CD4-positive, CD25-positive, alpha-beta regulatory T cell (primary cell): Measurements from ENCODE around the gene PSORS1C1. TPM values are rescaled to one million over a fixed set of nuclear protein-coding genes. Genes with fewer than 3 reads are reported as not detected.

Experiments
- ATAC-seq, 2 donors: fragments of 150-1000 bp; cut with Tn5 transposase; one replicate each; pipeline ENCODE4 v1.10.0; 2021; ENCODE audit warnings: low read depth in 2 of 2, moderate number of reproducible peaks in 2 of 2, moderate library complexity in 1 of 2
- DNase-seq, 3 donors: peaks; one replicate each; pipeline versions ENCODE4 v3.0.0 to v3.0.0-alpha.2; 2012 to 2022; ENCODE audit warnings: mixed read lengths in 1 of 3
- H3K27ac ChIP-seq: one replicate; pipeline ENCODE4 v1.7.0; 2013; ENCODE audit warnings: mild to moderate bottlenecking, low read length; ENCODE audit not compliant: insufficient read depth, poor library complexity, severe bottlenecking
- H3K27me3 ChIP-seq: one replicate; pipeline ENCODE4 v1.7.0; 2013; ENCODE audit warnings: low read length; ENCODE audit not compliant: control insufficient read depth, insufficient read depth
- H3K36me3 ChIP-seq: one replicate; pipeline ENCODE4 v1.7.0; 2013; ENCODE audit warnings: mild to moderate bottlenecking, low read length, moderate library complexity; ENCODE audit not compliant: control insufficient read depth, insufficient read depth
- H3K4me1 ChIP-seq: 2 replicates; pipeline ENCODE4 v1.7.0; 2013; ENCODE audit warnings: mild to moderate bottlenecking, low read length; ENCODE audit not compliant: insufficient read depth, control insufficient read depth, poor library complexity, severe bottlenecking
- H3K4me3 ChIP-seq: one replicate; pipeline ENCODE4 v1.7.0; 2013; ENCODE audit warnings: low read depth, mild to moderate bottlenecking, low read length, moderate library complexity
- H3K9me3 ChIP-seq, 2 experiments: 1 replicate in 1 of 2; 2 replicates in 1 of 2; pipeline ENCODE4 v1.7.0; 2013; ENCODE audit warnings: low read length in 2 of 2, mild to moderate bottlenecking in 1 of 2, moderate library complexity in 1 of 2; ENCODE audit not compliant: control insufficient read depth in 2 of 2
- H3K27ac Mint-ChIP-seq, 3 donors: one replicate each; pipeline ENCODE4 v1.8.0; 2020 to 2022; ENCODE audit warnings: mild to moderate bottlenecking in 3 of 3, mixed read lengths in 3 of 3, moderate library complexity in 2 of 3
- H3K27me3 Mint-ChIP-seq: one replicate; pipeline ENCODE4 v1.8.0; 2022; ENCODE audit warnings: mild to moderate bottlenecking, mixed read lengths
- H3K36me3 Mint-ChIP-seq: one replicate; pipeline ENCODE4 v1.8.0; 2020; ENCODE audit warnings: mixed read lengths
- H3K4me1 Mint-ChIP-seq, 4 donors: one replicate each; pipeline ENCODE4 v1.8.0; 2020 to 2022; ENCODE audit warnings: mixed read lengths in 4 of 4, mild to moderate bottlenecking in 1 of 4
- H3K4me3 Mint-ChIP-seq, 4 donors: one replicate each; pipeline ENCODE4 v1.8.0; 2020 to 2022; ENCODE audit warnings: mild to moderate bottlenecking in 4 of 4, mixed read lengths in 4 of 4, moderate library complexity in 3 of 4
- H3K9me3 Mint-ChIP-seq, 7 donors: one replicate each; pipeline ENCODE4 v1.8.0; 2020 to 2022; ENCODE audit warnings: mixed read lengths in 7 of 7, mild to moderate bottlenecking in 3 of 7, moderate library complexity in 2 of 7
- polyA plus RNA-seq, 4 donors: library from polyadenylated mRNA; unstranded; fragments of 300-500 nt; fragmentation: Illumina TruSeq; gene quantifications; one replicate each; pipeline ENCODE4 v1.2.3, GENCODE V29; 2021
- total RNA-seq: library from RNA; stranded (reverse); gene quantifications from one replicate; pipeline ENCODE4 v1.2.3, GENCODE V29; 2022

PSORS1C1 gene
- total and polyA plus RNA-seq, 5 donors from 2014 or later: not detected

DNA sequence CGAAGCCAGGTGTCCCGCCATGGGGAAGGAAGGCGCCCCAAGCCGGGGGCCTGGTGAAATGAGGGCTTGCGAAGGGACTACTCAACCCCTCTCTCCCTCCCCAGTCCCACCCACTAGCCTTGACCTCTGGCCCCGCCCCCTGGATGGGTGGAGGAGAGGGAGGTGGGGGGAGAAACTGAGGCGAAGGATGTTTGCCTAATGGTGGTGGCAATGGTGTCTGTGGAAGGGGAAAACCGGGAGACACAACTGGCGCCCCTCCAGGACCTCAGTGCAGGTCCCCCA is 55.9 kb downstream of the PSORS1C1 start, which contains the start of gene POU5F1:
TSS of gene POU5F1 (minus strand) at position 83 of the 282 bp plus-strand sequence. CDS start at position 21, 62 bp downstream.
- H3K4me1 Mint-ChIP-seq: peaks cover 0 to 5% (median 3%) of the 10 kb centered on the region in 4 donors
- Histone ChIP-seq H3K27me3 (no peaks in the 10 kb centered on the region), H3K9me3 (no peaks in the 10 kb centered on the region), H3K4me3 (no peak within 1 kb of the TSS), H3K4me1 (no peaks in the 10 kb centered on the region), H3K27ac (no peak within 1 kb of the TSS), H3K36me3 (no peaks in the 10 kb centered on the region)
- no peaks in the 10 kb centered on the region for H3K9me3 Mint-ChIP-seq
- H3K4me3 Mint-ChIP-seq: no peak within 1 kb of the TSS
- DNase-seq: no peak
- no peak within 1 kb of the TSS for H3K27ac Mint-ChIP-seq
- no peaks in the 10 kb centered on the region for H3K27me3 Mint-ChIP-seq
- H3K36me3 Mint-ChIP-seq: no peaks in the 10 kb centered on the region
- no peak for ATAC-seq

DNA sequence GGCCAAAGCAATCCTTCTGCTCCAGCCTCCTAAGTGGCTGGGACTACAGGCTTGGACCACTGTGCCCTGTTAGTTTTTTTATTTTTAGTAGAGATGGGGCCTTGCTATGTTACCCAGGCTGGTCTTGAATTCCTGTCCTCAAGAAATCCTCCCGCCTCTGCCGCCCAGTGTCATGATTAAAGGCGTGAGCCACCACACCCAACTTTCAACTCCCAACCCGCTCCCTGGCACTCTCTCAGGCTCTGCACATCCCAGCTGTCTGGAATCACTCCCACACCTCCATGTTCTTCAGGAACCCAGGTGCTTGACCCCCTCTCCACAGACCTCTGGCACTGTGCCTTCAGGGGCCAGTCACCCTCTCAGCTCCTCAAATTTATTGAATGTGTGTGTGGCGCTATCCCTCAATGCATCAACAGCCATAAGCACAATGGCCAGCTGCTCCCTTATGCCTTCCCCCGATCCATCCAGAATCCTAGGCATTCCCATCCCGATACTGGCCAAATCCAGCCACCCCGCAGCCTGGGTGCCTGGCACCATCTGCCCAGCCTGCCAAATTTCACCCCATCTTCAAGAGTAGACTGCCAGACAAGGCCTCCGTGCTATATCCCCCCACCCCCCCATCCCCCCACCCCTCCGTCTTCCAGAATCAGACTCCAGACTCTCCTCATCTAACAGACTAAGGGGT is 56.5 kb downstream of the PSORS1C1 start:
- Mint-ChIP-seq H3K9me3 (no peaks in the 10 kb centered on the region), H3K4me1 (peaks cover 0 to 6% (median 4%) of the 10 kb centered on the region in 4 donors), H3K27ac (no peak overlapping the region), H3K36me3 (no peaks in the 10 kb centered on the region), H3K27me3 (no peaks in the 10 kb centered on the region), H3K4me3 (no peak overlapping the region)
- Histone ChIP-seq H3K27me3 (no peaks in the 10 kb centered on the region), H3K4me3 (no peak overlapping the region), H3K9me3 (no peaks in the 10 kb centered on the region), H3K4me1 (no peaks in the 10 kb centered on the region), H3K36me3 (no peaks in the 10 kb centered on the region), H3K27ac (no peak overlapping the region)
- no peak for ATAC-seq
- DNase-seq: no peak

DNA sequence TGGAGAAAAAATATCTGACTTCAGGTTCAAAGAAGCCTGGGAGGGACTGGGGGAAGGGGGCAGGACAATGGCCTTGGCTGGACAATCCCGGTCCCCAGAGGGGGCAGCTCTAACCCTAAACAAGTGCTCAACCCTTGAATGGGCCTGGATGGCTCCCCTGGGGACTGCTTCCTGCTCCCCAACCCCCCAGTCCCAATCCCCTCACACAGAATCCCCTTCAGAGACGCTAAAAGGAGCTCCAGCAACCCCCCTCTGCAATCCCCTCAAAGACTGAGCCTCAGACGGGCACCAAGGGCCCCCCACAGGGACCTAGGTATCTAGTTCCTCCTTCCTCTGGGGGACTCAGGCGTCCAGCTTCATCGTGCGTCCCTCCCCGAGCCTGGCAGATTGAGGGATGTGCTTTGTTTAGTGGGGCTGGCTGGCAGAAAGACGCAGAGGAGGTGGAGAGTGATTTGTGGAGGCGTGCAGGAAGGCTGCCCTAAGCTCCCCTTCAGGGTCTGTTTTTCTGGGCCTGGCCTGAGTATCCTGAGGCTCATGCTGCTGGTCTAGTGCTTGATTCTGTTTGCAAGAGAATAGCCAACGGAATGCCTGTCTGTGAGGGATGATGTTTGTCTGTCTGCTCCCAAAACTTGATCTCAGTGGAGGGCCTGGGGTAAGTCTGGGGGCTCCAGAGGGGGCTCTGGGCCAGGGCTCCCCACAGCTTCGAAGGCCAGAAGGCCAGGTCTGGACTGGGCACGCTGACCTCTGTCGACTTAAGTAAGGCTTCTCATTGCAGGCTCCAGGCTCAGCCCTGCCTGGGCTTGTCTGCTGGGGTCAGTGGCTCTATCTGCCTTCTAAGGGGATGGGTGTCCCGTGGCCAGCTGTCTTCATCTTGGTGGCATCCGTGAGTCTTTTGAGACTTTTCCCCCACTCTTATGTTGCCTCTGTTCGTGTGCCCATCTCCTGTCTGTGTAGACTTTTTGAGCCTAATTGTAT is 57.6 kb downstream of the PSORS1C1 start:
- Mint-ChIP-seq H3K27ac (no peak overlapping the region), H3K36me3 (no peaks in the 10 kb centered on the region), H3K27me3 (no peaks in the 10 kb centered on the region), H3K4me1 (peaks cover 0 to 5% (median 2%) of the 10 kb centered on the region in 4 donors), H3K4me3 (peak overlapping the region in 1 of 4 donors; percentile 47), H3K9me3 (no peaks in the 10 kb centered on the region)
- H3K36me3 ChIP-seq: no peaks in the 10 kb centered on the region
- no peaks in the 10 kb centered on the region for H3K27me3 ChIP-seq
- H3K4me3 ChIP-seq: no peak overlapping the region
- no peaks in the 10 kb centered on the region for H3K4me1 ChIP-seq
- H3K9me3 ChIP-seq: no peaks in the 10 kb centered on the region
- no peak for ATAC-seq
- H3K27ac ChIP-seq: no peak overlapping the region
- DNase-seq: no peak

DNA sequence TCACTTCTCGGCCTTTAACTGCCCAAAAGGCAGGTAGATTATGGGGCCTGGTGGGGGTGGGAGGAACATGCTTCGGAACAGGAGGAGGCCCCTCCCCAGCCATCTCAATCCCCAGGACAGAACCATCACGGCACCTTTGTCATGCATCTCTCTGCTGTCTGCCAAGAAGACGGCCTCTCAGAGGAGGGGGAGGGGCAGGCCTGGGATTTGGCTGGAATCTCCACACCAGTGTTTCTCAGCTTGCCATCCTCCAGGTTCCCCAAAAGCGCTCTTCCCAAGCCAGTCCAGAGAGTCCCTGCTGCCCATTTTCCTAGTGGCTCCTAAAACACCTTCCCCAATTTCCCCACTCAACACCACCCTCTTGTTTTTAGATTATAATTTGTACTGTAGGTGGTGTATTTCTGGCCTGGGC is 58.4 kb downstream of the PSORS1C1 start:
- Mint-ChIP-seq H3K27ac (no peak overlapping the region), H3K4me1 (peaks cover under 1 to 6% (median 2%) of the 10 kb centered on the region in 4 donors), H3K36me3 (no peaks in the 10 kb centered on the region), H3K27me3 (no peaks in the 10 kb centered on the region), H3K9me3 (no peaks in the 10 kb centered on the region), H3K4me3 (no peak overlapping the region)
- Histone ChIP-seq H3K27me3 (no peaks in the 10 kb centered on the region), H3K9me3 (no peaks in the 10 kb centered on the region), H3K27ac (no peak overlapping the region), H3K4me3 (no peak overlapping the region), H3K36me3 (no peaks in the 10 kb centered on the region), H3K4me1 (peaks cover under 1% of the 10 kb centered on the region)
- no peak for DNase-seq
- no peak for ATAC-seq

DNA sequence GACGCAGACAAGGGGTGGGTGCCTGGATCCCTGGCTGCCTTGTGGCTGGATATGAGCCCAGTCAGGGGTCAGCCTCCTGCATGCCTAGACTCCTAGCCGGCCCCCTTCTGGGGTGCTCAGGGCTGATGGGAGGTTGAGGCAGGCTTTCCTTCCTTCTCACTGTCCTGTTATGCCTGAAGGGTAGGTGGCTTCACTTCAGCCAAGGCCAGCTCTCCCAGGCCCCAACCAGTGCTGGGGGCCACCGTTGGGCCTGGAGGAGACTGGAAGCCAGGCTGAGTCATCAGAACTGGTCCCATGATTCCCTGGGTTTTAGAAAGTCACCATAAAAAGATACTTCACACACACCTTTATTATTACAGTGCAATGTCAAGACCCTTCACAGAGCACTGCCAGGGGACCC is 58.8 kb downstream of the PSORS1C1 start:
- ATAC-seq (no peak), DNase-seq (no peak)
- Mint-ChIP-seq H3K4me3 (no peak overlapping the region), H3K9me3 (no peaks in the 10 kb centered on the region), H3K27me3 (no peaks in the 10 kb centered on the region), H3K4me1 (peaks cover 4 to 10% (median 5%) of the 10 kb centered on the region in 4 donors), H3K36me3 (no peaks in the 10 kb centered on the region), H3K27ac (no peak overlapping the region)
- Histone ChIP-seq H3K4me3 (no peak overlapping the region), H3K4me1 (peaks cover 5% of the 10 kb centered on the region), H3K9me3 (no peaks in the 10 kb centered on the region), H3K27ac (no peak overlapping the region), H3K36me3 (no peaks in the 10 kb centered on the region), H3K27me3 (no peaks in the 10 kb centered on the region)

DNA sequence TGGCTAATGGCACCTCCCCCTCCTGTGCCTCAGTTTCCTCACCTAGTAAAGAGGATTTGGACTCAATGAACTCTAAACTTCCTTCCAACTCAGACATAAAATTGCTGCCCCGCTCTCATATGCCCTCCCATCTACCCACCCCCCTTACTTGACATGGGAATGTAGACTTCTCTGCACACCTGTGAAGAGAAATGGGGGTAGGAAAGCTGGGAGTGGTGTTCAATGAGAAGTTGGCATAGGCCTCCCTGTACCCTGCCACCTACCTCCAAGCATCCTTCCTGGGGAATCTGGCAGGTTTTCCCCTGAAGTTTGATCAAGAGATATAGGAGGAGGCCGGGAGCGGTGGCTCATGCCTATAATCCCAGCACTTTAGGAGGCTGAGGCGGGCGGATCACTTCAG is 59.8 kb downstream of the PSORS1C1 start:
- no peak overlapping the region for H3K27ac Mint-ChIP-seq
- Histone ChIP-seq H3K27ac (no peak overlapping the region), H3K36me3 (no peaks in the 10 kb centered on the region), H3K9me3 (no peaks in the 10 kb centered on the region), H3K4me3 (no peak overlapping the region), H3K27me3 (no peaks in the 10 kb centered on the region), H3K4me1 (peaks cover 8% of the 10 kb centered on the region)
- H3K4me3 Mint-ChIP-seq: no peak overlapping the region
- no peaks in the 10 kb centered on the region for H3K36me3 Mint-ChIP-seq
- H3K9me3 Mint-ChIP-seq: no peaks in the 10 kb centered on the region
- ATAC-seq (no peak), DNase-seq (no peak)
- H3K4me1 Mint-ChIP-seq: peaks cover 9 to 16% (median 13%) of the 10 kb centered on the region in 4 donors
- H3K27me3 Mint-ChIP-seq: no peaks in the 10 kb centered on the region

DNA sequence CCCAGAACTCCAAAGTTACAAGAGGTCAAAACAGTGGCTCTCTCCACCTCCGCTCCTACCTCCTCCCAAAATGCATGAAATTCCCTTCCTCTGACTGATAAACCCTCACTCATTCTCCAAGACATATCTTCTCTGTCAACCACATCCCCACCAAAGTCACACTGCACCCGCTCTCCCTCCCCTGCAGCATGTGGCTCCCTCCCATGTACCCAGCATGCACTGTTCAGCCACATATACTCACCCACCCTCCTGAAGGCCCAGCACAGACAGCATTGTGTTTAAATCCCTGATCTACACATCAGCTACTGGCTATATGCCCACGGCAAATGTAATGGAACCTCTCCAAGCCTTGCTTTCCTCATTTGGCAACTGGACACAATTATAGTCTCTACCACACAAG is 61.4 kb downstream of the PSORS1C1 start:
- Histone ChIP-seq H3K27me3 (no peaks in the 10 kb centered on the region), H3K4me3 (no peak overlapping the region), H3K9me3 (no peaks in the 10 kb centered on the region), H3K36me3 (no peaks in the 10 kb centered on the region), H3K27ac (no peak overlapping the region), H3K4me1 (peaks cover 8% of the 10 kb centered on the region)
- Mint-ChIP-seq H3K27ac (no peak overlapping the region), H3K27me3 (no peaks in the 10 kb centered on the region), H3K9me3 (no peaks in the 10 kb centered on the region), H3K4me1 (peaks cover 9 to 20% (median 15%) of the 10 kb centered on the region in 4 donors), H3K4me3 (no peak overlapping the region), H3K36me3 (no peaks in the 10 kb centered on the region)
- no peak for ATAC-seq
- DNase-seq: no peak
